Transverse colon (tissue), 3 donors: ENCODE results near the gene ACTN3.

Experiments used
- EP300 ChIP-seq: sonication (generic); formaldehyde crosslinking; IDR thresholded peaks from one replicate; pipeline ENCODE4 v1.6.1; 2017; ENCODE audit warnings: antibody characterized with exemption, low read depth
- POLR2A ChIP-seq: fragments of 450-650 bp; IDR thresholded peaks from one replicate; pipeline ENCODE4 v1.6.1; 2016; ENCODE audit warnings: antibody characterized with exemption, mild to moderate bottlenecking, moderate library complexity
- TF ChIP-seq, protein P1 (sequence below), 5 experiments: fragments of 200-600 bp in 3 of 5; fragments of 450-650 bp in 2 of 5; sonication (generic) in 3 of 5; IDR thresholded peaks; 1 replicate in 2 of 5; 2 replicates in 3 of 5; pipeline ENCODE4 v1.5.1; 2016 to 2017; ENCODE audit warnings: antibody characterized with exemption in 5 of 5, inconsistent platforms in 3 of 5, mild to moderate bottlenecking in 2 of 5, moderate library complexity in 1 of 5

DNA sequence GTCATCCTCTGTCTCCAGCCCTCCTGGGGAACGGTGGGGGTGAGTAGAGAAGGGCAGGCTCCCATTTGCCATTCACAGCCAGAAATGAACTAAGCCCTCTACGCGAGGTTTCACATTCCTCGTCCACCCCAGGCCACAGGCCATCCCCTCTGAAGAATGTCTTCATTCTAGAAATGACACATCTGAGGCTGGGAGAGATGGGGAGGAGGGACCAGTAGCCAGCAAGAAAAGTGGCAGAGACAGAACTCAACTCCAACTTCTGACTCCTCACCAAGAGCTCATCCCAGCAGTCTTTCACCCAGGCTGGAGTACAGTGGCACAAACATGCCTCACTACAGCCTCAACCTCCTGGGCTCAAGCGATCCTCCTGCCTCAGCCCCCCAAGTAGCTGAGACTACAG is 18.3 kb downstream of the ACTN3 start:
- TF ChIP-seq, protein P1, sequence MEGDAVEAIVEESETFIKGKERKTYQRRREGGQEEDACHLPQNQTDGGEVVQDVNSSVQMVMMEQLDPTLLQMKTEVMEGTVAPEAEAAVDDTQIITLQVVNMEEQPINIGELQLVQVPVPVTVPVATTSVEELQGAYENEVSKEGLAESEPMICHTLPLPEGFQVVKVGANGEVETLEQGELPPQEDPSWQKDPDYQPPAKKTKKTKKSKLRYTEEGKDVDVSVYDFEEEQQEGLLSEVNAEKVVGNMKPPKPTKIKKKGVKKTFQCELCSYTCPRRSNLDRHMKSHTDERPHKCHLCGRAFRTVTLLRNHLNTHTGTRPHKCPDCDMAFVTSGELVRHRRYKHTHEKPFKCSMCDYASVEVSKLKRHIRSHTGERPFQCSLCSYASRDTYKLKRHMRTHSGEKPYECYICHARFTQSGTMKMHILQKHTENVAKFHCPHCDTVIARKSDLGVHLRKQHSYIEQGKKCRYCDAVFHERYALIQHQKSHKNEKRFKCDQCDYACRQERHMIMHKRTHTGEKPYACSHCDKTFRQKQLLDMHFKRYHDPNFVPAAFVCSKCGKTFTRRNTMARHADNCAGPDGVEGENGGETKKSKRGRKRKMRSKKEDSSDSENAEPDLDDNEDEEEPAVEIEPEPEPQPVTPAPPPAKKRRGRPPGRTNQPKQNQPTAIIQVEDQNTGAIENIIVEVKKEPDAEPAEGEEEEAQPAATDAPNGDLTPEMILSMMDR (IDR thresholded peaks at IDR 0.05): no peak
- TF ChIP-seq EP300 (no peak), POLR2A (no peak)
